ENCODE measurements around the gene USP34.

GRCh38 chr2:61138859-61139258 is 332.0 kb downstream of the USP34 start:
- TF ChIP-seq POLR2A (IDR thresholded peaks at IDR 0.05; ENCODE audit: low read length) (no peak), GATA1 (IDR thresholded peaks at IDR 0.05; ENCODE audit: low read depth, low read length) (no peak)

Data from erythroblast (primary cell).